Ishikawa (cell line): ENCODE results near the gene BAZ2B.

Source experiments
- CEBPB ChIP-seq: IDR thresholded peaks from 2 replicates; pipeline ENCODE4 v1.6.1; 2012
- CREB1 ChIP-seq: IDR thresholded peaks from 2 replicates; pipeline ENCODE4 v1.6.1; 2012; ENCODE audit warnings: low read depth
- EGR1 ChIP-seq: IDR thresholded peaks from 2 replicates; pipeline ENCODE4 v1.6.1; 2012
- EP300 ChIP-seq: IDR thresholded peaks from 2 replicates; pipeline ENCODE4 v1.6.1; 2012; ENCODE audit warnings: borderline replicate concordance
- FOXM1 ChIP-seq: IDR thresholded peaks from 2 replicates; pipeline ENCODE4 v1.6.1; 2012; ENCODE audit warnings: low read depth, borderline replicate concordance
- NFIC ChIP-seq: IDR thresholded peaks from 2 replicates; pipeline ENCODE4 v1.6.1; 2012
- RAD21 ChIP-seq: IDR thresholded peaks from 2 replicates; pipeline ENCODE4 v1.6.1; 2012; ENCODE audit warnings: low read depth
- TAF1 ChIP-seq: IDR thresholded peaks from 2 replicates; pipeline ENCODE4 v1.6.1; 2012; ENCODE audit warnings: low read depth, mild to moderate bottlenecking
- TCF12 ChIP-seq: IDR thresholded peaks from 2 replicates; pipeline ENCODE4 v1.6.1; 2012; ENCODE audit warnings: low read depth
- TEAD4 ChIP-seq: IDR thresholded peaks from 2 replicates; pipeline ENCODE4 v1.6.1; 2012
- YY1 ChIP-seq: IDR thresholded peaks from 2 replicates; pipeline ENCODE4 v1.6.1; 2012; ENCODE audit warnings: low read depth
- ZBTB7A ChIP-seq: IDR thresholded peaks from 2 replicates; pipeline ENCODE4 v1.6.1; 2012; ENCODE audit warnings: low read depth
- TF ChIP-seq, protein P1 (sequence below): IDR thresholded peaks from 2 replicates; pipeline ENCODE4 v1.6.1; 2012
- TF ChIP-seq, protein P2 (sequence below): IDR thresholded peaks from 2 replicates; pipeline ENCODE4 v1.6.1; 2012
- TF ChIP-seq, protein P3 (sequence below): IDR thresholded peaks from 2 replicates; pipeline ENCODE4 v1.6.1; 2012; ENCODE audit warnings: low read depth, mild to moderate bottlenecking

BAZ2B gene

DNA sequence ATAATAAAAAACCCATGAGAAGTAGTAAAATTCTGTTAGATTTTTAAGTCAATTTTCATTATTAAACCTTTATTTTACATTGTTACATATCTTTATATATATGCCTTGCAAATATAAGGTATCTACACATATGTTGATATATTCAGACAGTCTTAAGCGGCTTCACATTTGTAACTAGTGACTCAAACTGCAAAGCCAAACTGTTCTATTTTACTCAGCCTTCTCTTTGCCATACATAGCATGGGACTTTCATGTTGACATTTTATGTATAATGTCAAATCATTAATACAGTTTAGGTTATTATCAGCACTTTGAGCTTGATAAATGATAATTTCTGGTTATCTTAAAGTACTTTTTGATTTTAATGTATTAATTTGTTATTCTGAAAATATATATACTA, 204.9 kb downstream of the BAZ2B start:
- TF ChIP-seq NFIC (no peak), ZBTB7A (no peak), EP300 (no peak), TAF1 (no peak), YY1 (no peak), CREB1 (no peak), TEAD4 (no peak), RAD21 (no peak), TCF12 (no peak), FOXM1 (no peak), EGR1 (no peak)
- TF ChIP-seq, protein P1, sequence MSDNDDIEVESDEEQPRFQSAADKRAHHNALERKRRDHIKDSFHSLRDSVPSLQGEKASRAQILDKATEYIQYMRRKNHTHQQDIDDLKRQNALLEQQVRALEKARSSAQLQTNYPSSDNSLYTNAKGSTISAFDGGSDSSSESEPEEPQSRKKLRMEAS = no peak
- TF ChIP-seq, protein P2, sequence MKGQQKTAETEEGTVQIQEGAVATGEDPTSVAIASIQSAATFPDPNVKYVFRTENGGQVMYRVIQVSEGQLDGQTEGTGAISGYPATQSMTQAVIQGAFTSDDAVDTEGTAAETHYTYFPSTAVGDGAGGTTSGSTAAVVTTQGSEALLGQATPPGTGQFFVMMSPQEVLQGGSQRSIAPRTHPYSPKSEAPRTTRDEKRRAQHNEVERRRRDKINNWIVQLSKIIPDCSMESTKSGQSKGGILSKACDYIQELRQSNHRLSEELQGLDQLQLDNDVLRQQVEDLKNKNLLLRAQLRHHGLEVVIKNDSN = no peak
- TF ChIP-seq, protein P3, sequence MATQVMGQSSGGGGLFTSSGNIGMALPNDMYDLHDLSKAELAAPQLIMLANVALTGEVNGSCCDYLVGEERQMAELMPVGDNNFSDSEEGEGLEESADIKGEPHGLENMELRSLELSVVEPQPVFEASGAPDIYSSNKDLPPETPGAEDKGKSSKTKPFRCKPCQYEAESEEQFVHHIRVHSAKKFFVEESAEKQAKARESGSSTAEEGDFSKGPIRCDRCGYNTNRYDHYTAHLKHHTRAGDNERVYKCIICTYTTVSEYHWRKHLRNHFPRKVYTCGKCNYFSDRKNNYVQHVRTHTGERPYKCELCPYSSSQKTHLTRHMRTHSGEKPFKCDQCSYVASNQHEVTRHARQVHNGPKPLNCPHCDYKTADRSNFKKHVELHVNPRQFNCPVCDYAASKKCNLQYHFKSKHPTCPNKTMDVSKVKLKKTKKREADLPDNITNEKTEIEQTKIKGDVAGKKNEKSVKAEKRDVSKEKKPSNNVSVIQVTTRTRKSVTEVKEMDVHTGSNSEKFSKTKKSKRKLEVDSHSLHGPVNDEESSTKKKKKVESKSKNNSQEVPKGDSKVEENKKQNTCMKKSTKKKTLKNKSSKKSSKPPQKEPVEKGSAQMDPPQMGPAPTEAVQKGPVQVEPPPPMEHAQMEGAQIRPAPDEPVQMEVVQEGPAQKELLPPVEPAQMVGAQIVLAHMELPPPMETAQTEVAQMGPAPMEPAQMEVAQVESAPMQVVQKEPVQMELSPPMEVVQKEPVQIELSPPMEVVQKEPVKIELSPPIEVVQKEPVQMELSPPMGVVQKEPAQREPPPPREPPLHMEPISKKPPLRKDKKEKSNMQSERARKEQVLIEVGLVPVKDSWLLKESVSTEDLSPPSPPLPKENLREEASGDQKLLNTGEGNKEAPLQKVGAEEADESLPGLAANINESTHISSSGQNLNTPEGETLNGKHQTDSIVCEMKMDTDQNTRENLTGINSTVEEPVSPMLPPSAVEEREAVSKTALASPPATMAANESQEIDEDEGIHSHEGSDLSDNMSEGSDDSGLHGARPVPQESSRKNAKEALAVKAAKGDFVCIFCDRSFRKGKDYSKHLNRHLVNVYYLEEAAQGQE = no peak

DNA sequence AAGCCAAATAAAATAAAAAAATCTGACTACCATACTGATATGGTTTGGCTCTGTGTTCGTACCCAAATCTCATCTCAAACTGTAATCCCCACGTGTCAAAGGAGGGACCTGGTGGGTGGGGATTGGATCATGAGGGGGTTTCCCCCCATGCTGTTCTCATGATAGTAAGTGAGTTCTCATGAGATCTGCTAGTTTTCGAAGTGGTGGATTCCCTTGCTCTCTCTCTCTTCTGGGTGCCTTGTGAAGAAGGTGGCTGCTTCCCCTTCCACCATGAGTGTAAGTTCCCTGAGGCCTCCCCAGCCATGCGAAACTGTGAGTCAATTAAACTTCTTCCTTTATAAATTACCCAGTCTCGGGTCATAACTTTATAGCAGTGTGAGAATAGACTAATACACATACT, 206.1 kb downstream of the BAZ2B start:
- TF ChIP-seq RAD21 = no peak

DNA sequence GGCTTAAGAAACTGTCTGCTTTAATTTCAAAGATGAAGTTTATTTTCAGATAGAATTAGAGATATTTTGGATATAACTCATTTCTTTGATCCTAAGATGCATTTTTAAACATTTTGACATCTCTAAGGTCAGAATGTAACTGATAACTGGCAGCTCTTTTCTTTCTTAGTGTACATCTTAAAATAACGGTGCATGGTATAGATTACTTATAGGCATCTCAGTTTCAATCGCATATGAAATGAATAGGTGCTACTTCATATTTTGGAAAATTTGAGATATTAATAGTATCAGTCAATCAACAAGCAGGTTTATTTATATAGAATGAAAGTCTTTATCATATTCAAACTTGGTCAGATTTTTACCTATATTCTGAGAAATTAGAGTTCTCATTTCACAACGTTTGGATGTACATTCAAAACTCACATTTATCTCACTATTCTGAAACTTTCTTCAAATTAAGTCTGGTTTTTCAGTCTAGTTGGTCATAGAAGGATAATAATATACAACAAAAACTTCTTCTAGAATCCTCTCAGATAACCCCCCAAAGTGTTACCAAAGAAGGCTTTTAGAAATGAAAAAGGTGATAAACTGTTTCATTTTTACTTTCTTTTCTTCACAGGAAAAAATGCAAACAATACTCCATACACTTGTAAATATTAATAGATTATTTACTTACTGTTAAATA, 207.1 kb downstream of the BAZ2B start:
- TF ChIP-seq, protein P2 = no peak
- TF ChIP-seq FOXM1 = no peak
- TF ChIP-seq YY1 = no peak
- TF ChIP-seq CREB1 = no peak

DNA sequence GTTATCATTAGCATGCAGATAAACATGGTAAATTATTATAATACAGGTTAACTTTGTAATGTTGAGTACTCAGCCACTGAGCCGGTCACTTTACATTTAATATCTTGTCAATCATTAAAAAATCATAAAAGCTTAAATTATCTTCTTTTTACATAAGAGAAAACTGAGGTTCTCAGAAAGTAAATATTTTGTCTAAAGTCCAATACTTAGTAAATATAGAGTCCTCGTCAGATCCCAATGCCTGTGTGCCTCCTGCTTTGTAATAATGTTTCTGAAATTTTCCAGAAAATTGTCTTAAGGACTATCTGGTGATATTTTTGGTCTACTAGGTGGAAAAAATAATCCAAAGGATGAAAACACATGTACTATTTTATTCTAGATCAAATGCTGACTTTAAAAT, 213.6 kb downstream of the BAZ2B start:
- TF ChIP-seq EGR1 = no peak
- TF ChIP-seq, protein P2 = no peak
- no peak for TF ChIP-seq TAF1
- no peak for TF ChIP-seq CEBPB
- no peak for TF ChIP-seq EP300
- no peak for TF ChIP-seq TCF12
- no peak for TF ChIP-seq YY1
- no peak for TF ChIP-seq CREB1
- no peak for TF ChIP-seq RAD21
- TF ChIP-seq FOXM1 = no peak

DNA sequence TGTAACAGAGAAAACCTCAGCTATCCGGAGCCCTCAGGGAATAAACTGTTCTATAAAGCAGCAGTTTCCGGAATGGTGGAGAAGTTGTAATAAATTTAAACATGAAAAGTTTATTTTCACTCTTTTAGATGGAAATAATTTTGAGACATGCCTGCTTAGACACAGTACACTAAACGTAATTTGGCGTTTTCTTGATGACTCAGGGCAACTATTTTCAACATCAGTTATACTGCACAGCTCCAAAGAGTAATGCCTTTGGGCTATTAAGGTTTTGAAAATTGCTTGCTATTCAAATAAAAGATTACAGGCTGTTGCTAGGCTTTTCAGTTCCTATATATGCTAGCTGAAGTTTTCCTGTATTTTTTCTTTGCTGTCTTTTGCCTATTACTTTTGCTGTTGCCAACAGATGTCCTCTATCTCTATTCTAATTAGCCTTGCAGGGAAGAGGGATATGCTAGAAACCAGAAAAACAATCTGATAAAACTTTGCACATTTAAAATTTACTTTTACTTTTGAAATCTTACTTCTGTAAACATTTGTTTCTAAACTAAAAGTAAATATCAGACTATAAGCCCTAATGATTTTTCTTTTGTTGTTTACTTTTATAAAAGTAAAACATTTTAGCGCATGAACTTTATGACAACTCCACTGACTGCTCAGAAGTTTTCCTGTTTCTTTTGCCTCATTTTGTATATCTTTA, 216.5 kb downstream of the BAZ2B start:
- TF ChIP-seq TCF12 (no peak), YY1 (no peak), RAD21 (no peak), CREB1 (no peak), TEAD4 (no peak), ZBTB7A (no peak), TAF1 (no peak), CEBPB (no peak), EGR1 (no peak), EP300 (no peak), FOXM1 (no peak), NFIC (no peak)
- TF ChIP-seq, protein P2 = no peak
- TF ChIP-seq, protein P3 = no peak
- TF ChIP-seq, protein P1 = no peak
